HFFc6 (cell line): ENCODE measurements around the gene GARS1. TPM values are rescaled to one million over a fixed set of nuclear protein-coding genes. Genes with fewer than 3 reads are reported as not detected.

ENCODE experiments used
- DNase-seq: peaks from one replicate; pipeline ENCODE4 v3.0.0-alpha.2; 2018
- H3K27ac Mint-ChIP-seq: 2 replicates; pipeline ENCODE4 v1.8.0; 2020; ENCODE audit warnings: mild to moderate bottlenecking, mixed read lengths
- H3K27me3 Mint-ChIP-seq: 2 replicates; pipeline ENCODE4 v1.8.0; 2021; ENCODE audit warnings: mild to moderate bottlenecking, moderate library complexity, mixed read lengths; ENCODE audit not compliant: insufficient read depth
- H3K36me3 Mint-ChIP-seq: 2 replicates; pipeline ENCODE4 v1.8.0; 2021; ENCODE audit warnings: low read depth, mixed read lengths
- H3K4me1 Mint-ChIP-seq: 2 replicates; pipeline ENCODE4 v1.8.0; 2020; ENCODE audit warnings: low read depth, mixed read lengths
- H3K4me3 Mint-ChIP-seq: 2 replicates; pipeline ENCODE4 v1.8.0; 2020; ENCODE audit warnings: mild to moderate bottlenecking, moderate library complexity, mixed read lengths
- H3K9me3 Mint-ChIP-seq: 2 replicates; pipeline ENCODE4 v1.8.0; 2020; ENCODE audit warnings: mild to moderate bottlenecking, mixed read lengths
- CTCF ChIP-seq: fragments of 200-600 bp; sonication (generic); IDR thresholded peaks from 2 replicates; pipeline ENCODE4 v1.5.0; 2021; ENCODE audit warnings: antibody characterized with exemption, mild to moderate bottlenecking
- total RNA-seq, 6 experiments: library from RNA; stranded (reverse); fragmentation: NEBNext Ultra II Directional; extraction: Animal tissue kit (Norgen Biotek cat#: 25700); gene quantifications; 2 replicates in 1 of 6; 3 replicates in 5 of 6; pipeline ENCODE4 v1.2.3, GENCODE V29; 2021

GARS1 gene
- total RNA-seq, 6 experiments from 2014 or later = 258 to 330 (median 271) TPM

GRCh38 chr7:30683306-30683705, 88.6 kb downstream of the GARS1 start:
- peaks cover 52% of the 10 kb centered on the region for H3K27me3 Mint-ChIP-seq
- DNase-seq = no peak

More at GRCh38 chr7:30683306-30683705, 88.6 kb downstream of the GARS1 start:
- H3K4me3 Mint-ChIP-seq = no peak overlapping the region
- 0 out of 2 replicates have a peak, but pooled peaks cover 5% of the 10 kb centered on the region for H3K4me1 Mint-ChIP-seq
- no peak overlapping the region for H3K27ac Mint-ChIP-seq
- H3K9me3 Mint-ChIP-seq = no peaks in the 10 kb centered on the region
- no peaks in the 10 kb centered on the region for H3K36me3 Mint-ChIP-seq
- TF ChIP-seq CTCF = no peak

Other genes with a start within 250 kb of the GARS1 start
- gene NOD1, start 116.1 kb upstream of the GARS1 start, total RNA-seq = 1 to 10 TPM; 2.8 to 3.9 (median 3.0) TPM
- 10 to 100 TPM; 16.1 to 25.6 (median 21.1) TPM for gene GGCT, start 90.0 kb upstream of the GARS1 start, total RNA-seq
- gene CRHR2, start 87.6 kb downstream of the GARS1 start, total RNA-seq = not detected
- gene INMT, start 157.3 kb downstream of the GARS1 start, total RNA-seq = not detected
- gene MINDY4, start 176.5 kb downstream of the GARS1 start, total RNA-seq = 1 to 10 TPM; 2.3 to 3.3 (median 2.6) TPM